K562 (cell line): ENCODE measurements around the gene PSMA4. TPM values are rescaled to one million over a fixed set of nuclear protein-coding genes. Genes with fewer than 3 reads are reported as not detected.

Experiments used
- ATAC-seq: fragments of 200-7000 bp; cut with Tn5 transposase; 3 replicates; pipeline ENCODE4 v1.9.1; 2020; ENCODE audit warnings: moderate library complexity
- BruUV-seq: library from RNA; stranded (reverse); fragments of 400-500 nt; replicated peaks from 2 replicates; lab custom pipeline; 2021; lab: Mats Ljungman, UMichigan
- CTCF ChIA-PET: fragments of 300-600 bp; formaldehyde crosslinking; extraction: SDS; loops from one replicate; lab custom pipeline; 2021; ENCODE audit warnings: low intra/inter-chr PET ratio; lab: Yijun Ruan, JAX
- POLR2A ChIA-PET: fragments of 300-600, 350-650 bp; sonication (Branson Sonifier 250); formaldehyde crosslinking; extraction: SDS; loops from one replicate; lab custom pipeline; 2021; ENCODE audit warnings: antibody characterized with exemption, inconsistent platforms; lab: Yijun Ruan, JAX
- DNase-seq, 4 experiments: peaks; one replicate each; pipeline versions ENCODE4 v3.0.0 to v3.0.0-alpha.2; 2011 to 2018; ENCODE audit warnings: low spot score in 3 of 4, mixed read lengths in 3 of 4; ENCODE audit errors: extremely low read depth in 1 of 4
- FAIRE-seq: peaks from 2 replicates; lab custom pipeline; 2011; peaks lifted over from hg19 to GRCh38; lab: Jason Lieb, UNC
- H2AFZ ChIP-seq: 2 replicates; pipeline ENCODE4 v1.6.0; 2011; ENCODE audit warnings: low read depth, low read length, control low read depth, inconsistent platforms
- H3K27ac ChIP-seq: fragments of 200-600 bp; 3 replicates; pipeline ENCODE4 v1.8.0; 2011; ENCODE audit warnings: low read depth, mild to moderate bottlenecking, control low read depth, inconsistent platforms, low read length, moderate library complexity, mixed read lengths; ENCODE audit errors: extremely low read depth
- H3K27me3 ChIP-seq, 2 experiments: fragments of 300-600 bp in 1 of 2; 2 replicates in 1 of 2; 3 replicates in 1 of 2; pipeline versions ENCODE4 v1.6.0 to v1.8.0; 2011; ENCODE audit warnings: inconsistent platforms in 2 of 2, low read length in 2 of 2, mild to moderate bottlenecking in 1 of 2, mixed read lengths in 1 of 2, moderate library complexity in 1 of 2; ENCODE audit not compliant: control insufficient read depth in 2 of 2, insufficient read depth in 2 of 2
- H3K36me3 ChIP-seq: fragments of 300-600 bp; 3 replicates; pipeline ENCODE4 v1.8.0; 2011; ENCODE audit warnings: mild to moderate bottlenecking, low read length, inconsistent platforms; ENCODE audit not compliant: control insufficient read depth, insufficient read depth
- H3K4me1 ChIP-seq, 2 experiments: fragments of 200-600 bp in 1 of 2; replicated peaks in 1 of 2; 2 replicates in 1 of 2; 3 replicates in 1 of 2; pipeline versions ENCODE4 v1.5.1 to v1.8.0; 2011; ENCODE audit warnings: inconsistent platforms in 2 of 2, low read length in 2 of 2, mild to moderate bottlenecking in 1 of 2, mixed read lengths in 1 of 2, moderate library complexity in 1 of 2; ENCODE audit not compliant: control insufficient read depth in 2 of 2, insufficient read depth in 2 of 2
- H3K4me2 ChIP-seq: 2 replicates; pipeline ENCODE4 v1.6.1; 2011; ENCODE audit warnings: low read length, control low read depth, inconsistent platforms, mixed read lengths; ENCODE audit not compliant: insufficient read depth
- H3K4me3 ChIP-seq: fragments of 200-600 bp; sonication (generic), shearing (Covaris generic); 2 replicates; pipeline ENCODE4 v1.5.1; 2016; ENCODE audit warnings: control low read depth, inconsistent platforms
- H3K79me2 ChIP-seq: fragments of 200-600 bp; 3 replicates; pipeline ENCODE4 v1.8.0; 2011; ENCODE audit warnings: low read length, inconsistent platforms; ENCODE audit not compliant: control insufficient read depth, insufficient read depth
- H3K9ac ChIP-seq, 2 experiments: 2 replicates each; pipeline versions ENCODE4 v1.6.0 to v1.6.1; 2011; ENCODE audit warnings: low read depth in 2 of 2, low read length in 2 of 2, control low read depth in 1 of 2, inconsistent platforms in 1 of 2, mild to moderate bottlenecking in 1 of 2, mixed read lengths in 1 of 2; ENCODE audit not compliant: insufficient read depth in 1 of 2
- H3K9me1 ChIP-seq: one replicate; pipeline ENCODE4 v1.6.0; 2011; ENCODE audit warnings: inconsistent platforms, mild to moderate bottlenecking, low read length, moderate library complexity; ENCODE audit not compliant: control insufficient read depth, insufficient read depth
- H3K9me3 ChIP-seq: replicated peaks from 2 replicates; pipeline ENCODE4 v1.5.1; 2011; ENCODE audit warnings: low read depth, low read length, inconsistent platforms; ENCODE audit not compliant: control insufficient read depth, insufficient read depth
- H4K20me1 ChIP-seq: replicated peaks from 2 replicates; pipeline ENCODE4 v1.6.1; 2011; ENCODE audit warnings: low read length, inconsistent platforms, mixed read lengths; ENCODE audit not compliant: control insufficient read depth, insufficient read depth
- GTF2B ChIP-seq: IDR thresholded peaks from 2 replicates; pipeline ENCODE4 v1.6.1; 2011; ENCODE audit not compliant: insufficient read length; ENCODE audit errors: extremely low read depth
- HMBOX1 ChIP-seq: sonication (generic); IDR thresholded peaks from 2 replicates; pipeline ENCODE4 v1.6.1; 2016
- KAT8 ChIP-seq: fragments of 450-650 bp; IDR thresholded peaks from 2 replicates; pipeline ENCODE4 v1.6.1; 2016; ENCODE audit warnings: low read depth, mild to moderate bottlenecking
- RAD51 ChIP-seq: fragments of 450-650 bp; IDR thresholded peaks from 2 replicates; pipeline ENCODE4 v1.7.1; 2016; ENCODE audit warnings: low read depth, mild to moderate bottlenecking, borderline replicate concordance
- RBM22 ChIP-seq: fragments of 200-400 bp; formaldehyde crosslinking; IDR thresholded peaks from 2 replicates; pipeline ENCODE4 v1.6.1; 2018; ENCODE audit warnings: low read length, low read depth; ENCODE audit not compliant: poor library complexity, severe bottlenecking
- WGBS: fragments of 100-300 bp; shearing (Covaris generic); methylation state at CpG from one replicate; pipeline ENCODE4 v1.1.6; 2016; ENCODE audit warnings: low coverage, mixed read lengths; ENCODE audit not compliant: insufficient coverage; ENCODE audit errors: missing lambda C conversion rate; 5-methylcytosine and 5-hydroxymethylcytosine counted together
- in situ Hi-C: fragments of 300-500 bp; cut with MboI; formaldehyde crosslinking; loops from 4 replicates; pipeline ENCODE4 v1.15.0; 2018; ENCODE audit warnings: inconsistent platforms, mixed read lengths
- intact Hi-C: fragments of 100-400 bp; cut with micrococcal nuclease; formaldehyde crosslinking; loops from 2 replicates; pipeline ENCODE4 v1.14.2; 2022
- polyA plus RNA-seq, 8 experiments: library from polyadenylated mRNA; depleted of rRNA in 4 of 8; stranded (reverse) in 5 of 8; unstranded in 3 of 8; fragments of >200 nt; fragmentation: Nextera tagmentation in 2 of 8; fragmentation: Illumina TruSeq in 1 of 8; extraction: Ambion mirVana in 2 of 8; extraction: Trizol in 1 of 8; gene quantifications; 2 replicates each; pipeline versions ENCODE4 v1.2.1 to v1.2.3, GENCODE V29; 2011 to 2014; ENCODE audit warnings: inconsistent platforms in 1 of 8, missing spikeins in 1 of 8
- total RNA-seq, 7 experiments: library from RNA; depleted of rRNA in 6 of 7; stranded (reverse); fragments of >200 nt in 6 of 7; fragmentation: Illumina TruSeq in 2 of 7; extraction: Trizol in 2 of 7; gene quantifications; 2 replicates each; pipeline versions ENCODE4 v1.2.1 to v1.2.3, GENCODE V29; 2011 to 2021; ENCODE audit warnings: low replicate concordance in 1 of 7

Gene PSMA4
- total and polyA plus RNA-seq, 9 of the 15 experiments (the other 6 are each of a cell fraction or from before 2014, with no cell fraction given) = 304 to 1,857 (median 666) TPM

DNA sequence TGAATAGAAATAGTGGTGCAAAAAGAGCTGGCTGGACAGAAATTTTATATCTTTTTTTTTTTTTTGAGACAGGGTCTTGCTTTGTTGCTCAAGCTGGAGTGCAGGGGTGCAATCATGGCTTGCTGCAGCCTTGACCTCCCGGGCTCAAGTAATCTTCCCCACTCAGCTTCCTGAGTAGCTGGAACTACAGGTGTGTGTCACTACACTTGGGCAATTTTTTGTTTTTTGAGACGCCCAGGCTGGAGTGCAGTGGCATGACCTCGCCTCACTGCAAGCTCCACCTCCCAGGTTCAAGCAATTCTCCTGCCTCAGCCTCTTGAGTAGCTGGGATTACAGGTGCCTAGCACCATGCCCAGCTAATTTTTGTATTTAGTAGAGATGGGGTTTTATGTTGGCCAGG, 58.1 kb downstream of the PSMA4 start:
- H3K9me1 ChIP-seq = no peaks in the 10 kb centered on the region
- POLR2A ChIA-PET = no interaction called here
- H3K9ac ChIP-seq = no peak overlapping the region
- no TSS peak for BruUV-seq
- FAIRE-seq = no peak
- H3K4me1 ChIP-seq = no peaks in the 10 kb centered on the region; a peak in 2 of 5 replicates
- in situ Hi-C loops (no loop called here), intact Hi-C loops (no loop called here)
- no peak overlapping the region for H3K4me3 ChIP-seq
- no peaks in the 10 kb centered on the region for H3K79me2 ChIP-seq
- no peaks in the 10 kb centered on the region for H3K36me3 ChIP-seq
- ATAC-seq = no peak
- 0 out of 2 replicates have a peak, but pooled peaks cover 4% of the 10 kb centered on the region for H4K20me1 ChIP-seq
- DNase-seq = no peak
- 34% methylated on average over 3 of the region's 3 CpGs for WGBS
- no peak overlapping the region for H3K27ac ChIP-seq
- no peak overlapping the region for H3K4me2 ChIP-seq
- peaks cover 12 to 15% of the 10 kb centered on the region in 2 experiments; a peak in 4 of 5 replicates for H3K27me3 ChIP-seq
- CTCF ChIA-PET = no interaction called here
- no peak overlapping the region for H2AFZ ChIP-seq
- TF ChIP-seq RBM22 = no peak
- TF ChIP-seq GTF2B = no peak
- TF ChIP-seq KAT8 = no peak
- no peak for TF ChIP-seq RAD51
- TF ChIP-seq HMBOX1 = no peak
- no peaks in the 10 kb centered on the region for H3K9me3 ChIP-seq
